Stimulated activated CD4-positive, alpha-beta T cell treated with anti-CD3 and anti-CD28 coated beads, Interleukin-4, amount 100 ng/mL, for 24 hours (primary cell): Measurements from ENCODE around the gene RAB42.
"Not testable (repeated sequence)": the region's sequence is repeated elsewhere in the genome, so short reads cannot be mapped to it uniquely, and the experiment has no call there.

ENCODE experiments used
- DNase-seq: peaks from one replicate; pipeline ENCODE4 v3.0.0-alpha.2; 2020

RAB42 gene

GRCh38 chr1:28591708-28592320, at the start of gene RAB42:
RAB42 (plus strand) TSS chr1:28592265; CDS start chr1:28592512, 247 bp downstream.
- peak; percentile 12 for DNase-seq

- no peak for DNase-seq
These were observed 46.8 kb upstream of the RAB42 start for GRCh38 chr1:28545246-28545628.

- DNase-seq: no peak
These were observed 43.7 kb upstream of the RAB42 start for GRCh38 chr1:28548318-28548717.

- no peak for DNase-seq
These were observed 40.7 kb upstream of the RAB42 start for GRCh38 chr1:28551381-28551780.

GRCh38 chr1:28552758-28553663, 39.1 kb upstream of the RAB42 start, which contains the start of gene TRNAU1AP:
TRNAU1AP (plus strand) TSS chr1:28553085; CDS start chr1:28553111, 26 bp downstream.
- peak; percentile 98 for DNase-seq

GRCh38 chr1:28560886-28561285, 31.2 kb upstream of the RAB42 start:
- DNase-seq: no peak

- DNase-seq: no peak
These were observed 27.8 kb upstream of the RAB42 start for GRCh38 chr1:28564310-28564709.

- DNase-seq: no peak
These were observed 27.0 kb upstream of the RAB42 start for GRCh38 chr1:28565040-28565439.

- DNase-seq: no peak
These were observed 26.3 kb upstream of the RAB42 start for GRCh38 chr1:28565726-28566125.

- no peak for DNase-seq
These were observed 25.1 kb upstream of the RAB42 start for GRCh38 chr1:28566931-28567330.

- DNase-seq: no peak
These were observed 20.2 kb upstream of the RAB42 start for GRCh38 chr1:28571911-28572310.

GRCh38 chr1:28572891-28573290, 19.2 kb upstream of the RAB42 start:
- not testable (repeated sequence) for DNase-seq

- no peak for DNase-seq
These were observed 18.5 kb upstream of the RAB42 start for GRCh38 chr1:28573564-28573963.

GRCh38 chr1:28577052-28577678, 14.9 kb upstream of the RAB42 start:
- peak; percentile 33 for DNase-seq

GRCh38 chr1:28577738-28578536, 14.1 kb upstream of the RAB42 start:
- peak; percentile 25 for DNase-seq

- no peak for DNase-seq
These were observed 13.3 kb upstream of the RAB42 start for GRCh38 chr1:28578696-28579218.

GRCh38 chr1:28579401-28579800, 12.7 kb upstream of the RAB42 start:
- DNase-seq: no peak

- peak; percentile 62 for DNase-seq
These were observed 11.1 kb upstream of the RAB42 start for GRCh38 chr1:28580722-28581530.

GRCh38 chr1:28581531-28582247, 10.4 kb upstream of the RAB42 start:
- peak; percentile 94 for DNase-seq

- no peak for DNase-seq
These were observed 9.8 kb upstream of the RAB42 start for GRCh38 chr1:28582248-28582615.
